ENCODE measurements around the gene SPTBN1. TPM values are rescaled to one million over a fixed set of nuclear protein-coding genes. Genes with fewer than 3 reads are reported as not detected.

SPTBN1 gene
- total RNA-seq, 1 donor from 2014 or later = 224 TPM

DNA sequence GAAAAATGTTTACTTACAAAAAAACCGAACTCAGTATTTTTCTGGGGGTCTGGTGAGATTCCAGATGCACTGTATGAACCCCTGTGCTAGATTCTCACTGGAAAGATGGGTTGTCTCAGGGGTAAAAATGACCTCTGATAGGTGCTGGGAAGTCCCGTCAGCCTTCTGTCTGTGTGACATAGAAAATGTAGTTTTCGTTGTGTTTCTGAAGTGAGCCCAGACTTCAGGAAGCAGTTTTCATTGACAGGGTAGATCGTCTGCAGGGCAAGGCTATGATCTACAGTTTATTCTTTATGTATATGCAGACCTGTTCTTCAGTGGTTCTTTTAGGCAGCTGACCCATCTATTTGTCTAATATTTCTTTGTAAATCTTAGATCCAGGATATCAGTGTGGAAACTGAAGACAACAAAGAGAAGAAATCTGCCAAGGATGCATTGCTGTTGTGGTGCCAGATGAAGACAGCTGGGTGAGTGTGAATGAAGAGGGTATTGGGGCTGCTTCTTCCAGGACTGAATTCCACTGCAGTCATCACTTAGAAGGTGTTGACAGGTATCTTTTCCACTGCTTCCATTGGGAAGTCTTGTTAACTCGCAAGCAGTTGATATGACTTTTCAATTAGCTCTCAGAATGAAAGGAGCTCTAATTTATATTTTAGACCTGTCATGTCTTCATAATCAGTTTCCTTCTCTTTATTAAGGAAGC, 159.9 kb downstream of the SPTBN1 start:
- no peak for DNase-seq (ENCODE audit: low read depth)
- H3K4me3 ChIP-seq (ENCODE audit: low read depth, low read length) = no peak overlapping the region
- TF ChIP-seq, protein P1, sequence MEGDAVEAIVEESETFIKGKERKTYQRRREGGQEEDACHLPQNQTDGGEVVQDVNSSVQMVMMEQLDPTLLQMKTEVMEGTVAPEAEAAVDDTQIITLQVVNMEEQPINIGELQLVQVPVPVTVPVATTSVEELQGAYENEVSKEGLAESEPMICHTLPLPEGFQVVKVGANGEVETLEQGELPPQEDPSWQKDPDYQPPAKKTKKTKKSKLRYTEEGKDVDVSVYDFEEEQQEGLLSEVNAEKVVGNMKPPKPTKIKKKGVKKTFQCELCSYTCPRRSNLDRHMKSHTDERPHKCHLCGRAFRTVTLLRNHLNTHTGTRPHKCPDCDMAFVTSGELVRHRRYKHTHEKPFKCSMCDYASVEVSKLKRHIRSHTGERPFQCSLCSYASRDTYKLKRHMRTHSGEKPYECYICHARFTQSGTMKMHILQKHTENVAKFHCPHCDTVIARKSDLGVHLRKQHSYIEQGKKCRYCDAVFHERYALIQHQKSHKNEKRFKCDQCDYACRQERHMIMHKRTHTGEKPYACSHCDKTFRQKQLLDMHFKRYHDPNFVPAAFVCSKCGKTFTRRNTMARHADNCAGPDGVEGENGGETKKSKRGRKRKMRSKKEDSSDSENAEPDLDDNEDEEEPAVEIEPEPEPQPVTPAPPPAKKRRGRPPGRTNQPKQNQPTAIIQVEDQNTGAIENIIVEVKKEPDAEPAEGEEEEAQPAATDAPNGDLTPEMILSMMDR (conservative IDR thresholded peaks at IDR 0.05; ENCODE audit: low read depth, low read length) = no peak

DNA sequence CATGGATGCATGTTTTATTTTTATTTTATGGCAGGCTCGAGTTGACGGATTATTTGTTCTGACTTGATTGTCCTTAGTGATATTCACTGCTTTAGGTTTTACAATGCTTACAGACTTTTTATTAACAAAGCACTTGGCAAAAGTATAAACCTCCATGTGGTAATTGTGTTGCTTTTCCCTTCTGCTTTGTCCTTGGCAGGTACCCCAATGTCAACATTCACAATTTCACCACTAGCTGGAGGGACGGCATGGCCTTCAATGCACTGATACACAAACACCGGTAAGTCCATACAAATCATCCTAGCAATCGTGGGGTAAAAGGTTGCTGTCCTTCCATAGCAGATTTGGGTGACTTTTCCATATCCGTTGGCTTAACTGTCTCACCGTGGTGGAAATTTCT, 161.3 kb downstream of the SPTBN1 start:
- TF ChIP-seq, protein P1 (conservative IDR thresholded peaks at IDR 0.05; ENCODE audit: low read depth, low read length) = no peak
- no peak for DNase-seq (ENCODE audit: low read depth)
- no peak overlapping the region for H3K4me3 ChIP-seq (ENCODE audit: low read depth, low read length)

DNA sequence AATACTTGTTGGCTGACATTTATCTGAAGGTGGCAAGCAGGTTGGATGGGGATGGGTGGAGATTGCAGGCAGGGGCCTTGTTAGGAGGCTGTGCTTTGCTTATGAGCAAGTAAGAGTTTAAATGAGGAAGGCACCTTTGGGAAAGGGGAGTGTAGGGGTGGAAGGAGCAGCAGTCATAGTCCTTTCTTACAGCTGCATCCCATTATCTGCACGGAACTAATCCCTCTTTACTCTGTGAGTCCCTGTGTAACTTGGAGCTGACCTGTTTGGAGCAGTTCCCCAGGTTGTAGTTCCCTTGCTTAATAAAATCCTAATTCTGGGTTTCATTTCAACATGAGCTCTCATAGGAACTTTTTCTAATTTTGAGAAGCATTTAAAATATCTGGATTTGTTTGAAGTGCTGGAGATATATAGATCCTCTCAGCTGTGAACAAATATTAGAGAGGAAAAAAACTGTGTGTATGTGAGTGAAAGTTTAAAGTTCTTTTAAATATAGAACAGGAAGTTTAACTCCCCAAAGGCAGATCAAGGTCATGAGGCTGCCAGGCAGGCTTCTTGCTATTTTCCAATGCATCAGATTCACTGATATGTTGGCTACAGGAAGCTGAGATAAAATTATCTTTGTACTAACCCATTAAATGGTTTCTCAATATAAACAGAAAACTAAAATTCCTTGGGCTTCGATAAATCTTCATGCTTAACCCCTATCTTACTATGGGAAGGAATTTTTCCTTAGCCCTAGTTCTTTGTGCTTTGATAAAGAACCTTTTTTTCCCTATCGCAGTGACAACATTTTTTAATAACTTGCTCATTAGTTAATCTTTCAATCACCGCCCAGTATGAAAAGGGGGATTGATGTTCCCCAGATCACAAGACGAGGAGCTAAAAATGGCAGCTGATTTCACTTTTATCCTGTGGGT, 162.8 kb downstream of the SPTBN1 start:
- TF ChIP-seq, protein P1 (conservative IDR thresholded peaks at IDR 0.05; ENCODE audit: low read depth, low read length) = no peak
- no peak overlapping the region for H3K4me3 ChIP-seq (ENCODE audit: low read depth, low read length)
- no peak for DNase-seq (ENCODE audit: low read depth)

DNA sequence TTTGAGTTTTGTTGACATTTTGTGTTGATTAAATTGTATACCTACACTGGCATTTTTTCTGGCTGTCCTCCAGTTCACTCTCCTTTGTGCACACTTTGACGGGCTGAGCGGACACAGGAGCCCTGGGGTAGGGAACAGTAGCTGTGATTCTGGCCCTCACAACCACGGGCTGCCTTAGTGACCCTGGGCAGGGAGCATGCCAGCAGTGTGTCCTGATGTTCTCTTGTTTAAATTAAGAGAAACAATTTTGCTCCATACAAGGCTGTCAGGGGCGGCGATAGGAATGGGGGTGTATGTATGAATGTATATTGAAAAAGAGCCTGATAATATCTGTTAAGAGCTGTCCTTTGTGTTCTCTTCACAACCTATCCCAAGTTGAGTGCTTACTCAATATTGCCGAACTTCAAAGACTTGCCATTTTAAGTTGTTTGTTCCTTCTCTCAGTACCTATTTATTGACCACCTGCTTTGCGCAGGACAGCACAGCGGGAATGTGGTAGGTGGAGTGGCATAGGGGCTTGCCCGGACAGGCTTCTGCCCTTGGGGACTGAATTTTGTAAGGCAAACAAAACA, 163.6 kb downstream of the SPTBN1 start:
- H3K4me3 ChIP-seq (ENCODE audit: low read depth, low read length) = no peak overlapping the region
- TF ChIP-seq, protein P1 (conservative IDR thresholded peaks at IDR 0.05; ENCODE audit: low read depth, low read length) = no peak
- DNase-seq (ENCODE audit: low read depth) = no peak

DNA sequence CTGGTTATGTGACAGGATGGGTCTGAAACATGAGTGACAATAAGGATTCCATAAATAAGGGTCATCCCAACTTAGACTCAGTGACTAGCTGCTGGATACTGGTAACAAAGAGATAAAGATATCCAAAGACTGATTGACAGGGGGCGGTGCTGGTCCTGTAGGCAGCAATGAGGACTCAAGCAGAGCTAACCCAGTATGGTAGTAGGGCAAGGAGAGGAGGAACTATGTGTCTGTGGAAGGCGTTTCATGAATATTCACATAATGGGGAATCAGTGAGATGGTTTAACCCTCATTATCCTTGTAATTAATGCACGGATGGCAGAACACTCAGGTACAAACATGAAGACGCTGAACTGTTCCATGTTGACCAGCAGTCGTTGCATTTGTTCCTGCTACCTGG, 164.8 kb downstream of the SPTBN1 start:
- TF ChIP-seq, protein P1 (conservative IDR thresholded peaks at IDR 0.05; ENCODE audit: low read depth, low read length) = no peak
- no peak overlapping the region for H3K4me3 ChIP-seq (ENCODE audit: low read depth, low read length)
- no peak for DNase-seq (ENCODE audit: low read depth)

DNA sequence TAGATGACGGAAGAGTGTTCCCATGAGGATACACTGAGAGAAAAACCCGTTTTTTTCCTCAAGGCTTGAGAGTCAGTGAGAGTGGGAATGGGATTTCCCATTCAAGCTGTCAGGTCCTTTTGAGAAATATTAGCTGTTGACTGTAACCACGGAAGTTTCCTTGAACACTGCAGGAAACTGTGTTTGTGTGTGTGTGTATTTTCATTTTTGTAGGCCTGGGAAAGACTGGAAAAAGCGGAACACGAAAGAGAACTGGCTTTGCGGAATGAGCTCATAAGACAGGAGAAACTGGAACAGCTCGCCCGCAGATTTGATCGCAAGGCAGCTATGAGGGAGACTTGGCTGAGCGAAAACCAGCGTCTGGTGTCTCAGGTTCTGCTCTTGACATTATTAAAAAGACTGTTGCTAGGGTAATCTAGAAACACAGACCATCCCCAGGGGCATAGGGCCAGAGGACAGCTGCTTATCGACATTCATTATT, 168.5 kb downstream of the SPTBN1 start:
- TF ChIP-seq, protein P1 (conservative IDR thresholded peaks at IDR 0.05; ENCODE audit: low read depth, low read length) = no peak
- DNase-seq (ENCODE audit: low read depth) = no peak
- H3K4me3 ChIP-seq (ENCODE audit: low read depth, low read length) = no peak overlapping the region

All from epithelial cell of proximal tubule (primary cell).